GM19025 (cell line): ENCODE measurements around the gene CIAO3.

ENCODE experiments used
- ATAC-seq: cut with Tn5 transposase; IDR thresholded peaks from one replicate; pipeline ENCODE4 v1.9.1; 2021; ENCODE audit warnings: mild to moderate bottlenecking, low read depth, moderate library complexity; ENCODE audit not compliant: unreplicated experiment

Gene CIAO3

GRCh38 chr16:725463-726187 is 15.2 kb downstream of the CIAO3 start:
- no peak for ATAC-seq

- ATAC-seq, result no peak
Measured at GRCh38 chr16:725041-725376, 15.8 kb downstream of the CIAO3 start.

DNA sequence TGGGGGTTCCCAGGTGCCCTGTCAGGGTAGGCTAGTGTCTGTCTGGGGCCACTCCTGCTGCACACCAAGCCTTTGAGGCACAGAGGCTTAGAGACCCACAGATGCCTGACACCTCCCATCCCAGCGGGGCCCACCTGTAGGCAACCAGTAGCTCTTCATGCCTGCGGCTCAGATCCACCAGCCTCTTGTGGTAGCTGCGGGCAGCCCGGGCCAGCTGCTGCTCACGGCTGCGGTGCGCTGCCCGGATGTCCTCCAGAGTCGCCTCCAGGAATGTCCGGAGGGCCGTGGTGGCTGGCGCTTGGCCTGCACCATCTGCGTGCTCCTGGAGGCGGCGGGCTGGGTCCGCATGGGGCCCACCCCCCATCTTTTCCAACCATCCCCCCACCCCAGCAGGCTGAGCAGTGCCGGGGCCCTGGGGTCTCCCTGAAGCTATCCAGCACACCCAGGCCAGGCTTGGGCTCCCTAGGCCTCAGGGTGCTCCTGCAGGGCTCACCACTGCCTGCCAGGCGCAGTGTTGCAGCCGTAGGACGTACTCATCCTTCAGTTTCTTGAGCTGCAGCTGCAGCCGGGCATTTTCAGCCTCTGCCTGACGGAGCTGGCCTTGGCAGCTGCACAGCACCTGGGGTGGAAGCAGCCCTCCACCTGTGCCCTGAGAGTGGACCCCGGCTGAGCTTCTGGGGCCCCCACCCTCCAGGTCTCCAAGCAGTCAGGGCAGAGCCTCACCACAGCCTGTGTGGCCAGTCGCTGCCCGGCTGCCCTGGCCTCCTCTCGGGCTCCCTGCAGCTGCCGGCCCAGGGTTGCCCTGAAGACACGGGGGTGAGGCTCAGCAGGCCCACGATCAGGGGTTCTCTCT is 16.4 kb downstream of the CIAO3 start:
- no peak for ATAC-seq

GRCh38 chr16:723695-724094 is 17.1 kb downstream of the CIAO3 start:
- ATAC-seq, result no peak

DNA sequence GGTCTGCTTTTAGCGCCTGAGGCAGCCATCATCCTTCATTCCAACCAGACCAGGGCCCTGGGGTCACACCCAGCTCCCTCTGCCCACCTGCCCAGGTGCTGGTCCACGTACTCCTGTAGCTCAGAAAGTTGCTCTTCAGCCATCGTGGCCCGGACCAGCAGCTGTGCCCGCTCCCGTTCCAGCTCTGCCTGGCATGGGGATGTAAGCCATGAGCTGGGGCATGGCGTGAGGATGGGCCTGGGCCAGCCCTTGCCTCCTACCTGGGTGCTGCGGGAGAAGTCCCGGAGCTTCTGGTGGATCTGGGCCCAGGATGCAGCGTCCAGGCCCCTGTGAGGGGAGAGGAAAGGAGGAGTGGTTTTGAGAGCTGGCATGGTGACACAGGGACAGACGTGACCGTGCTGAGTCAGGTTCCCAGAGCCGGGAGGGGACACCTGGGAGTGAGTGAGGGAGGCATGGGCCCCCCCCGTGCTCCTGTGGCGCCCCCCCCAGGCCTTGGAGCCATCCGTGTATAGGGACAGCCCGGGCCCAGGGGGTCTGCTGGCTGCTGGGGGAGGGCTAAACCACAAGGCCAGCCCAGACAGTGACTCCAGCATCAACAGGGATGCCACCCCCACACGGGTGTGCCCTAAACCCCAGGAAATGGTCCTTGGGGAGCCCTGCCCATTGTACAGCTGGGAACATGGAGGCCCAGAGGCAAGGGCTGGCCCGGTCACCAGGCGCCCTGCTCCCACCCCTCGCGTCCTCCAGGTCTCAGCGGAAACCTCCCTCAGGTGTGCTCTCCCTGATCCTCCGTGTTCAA is 17.8 kb downstream of the CIAO3 start:
- ATAC-seq, result no peak

- ATAC-seq, result no peak
Measured at GRCh38 chr16:721765-722540, 18.8 kb downstream of the CIAO3 start.

GRCh38 chr16:720990-721764 is 19.6 kb downstream of the CIAO3 start, which contains the start of gene ANTKMT:
TSS of gene ANTKMT (plus strand) at chr16:721146. CDS start at chr16:721275, 129 bp downstream.
- ATAC-seq, result peak; percentile 71

DNA sequence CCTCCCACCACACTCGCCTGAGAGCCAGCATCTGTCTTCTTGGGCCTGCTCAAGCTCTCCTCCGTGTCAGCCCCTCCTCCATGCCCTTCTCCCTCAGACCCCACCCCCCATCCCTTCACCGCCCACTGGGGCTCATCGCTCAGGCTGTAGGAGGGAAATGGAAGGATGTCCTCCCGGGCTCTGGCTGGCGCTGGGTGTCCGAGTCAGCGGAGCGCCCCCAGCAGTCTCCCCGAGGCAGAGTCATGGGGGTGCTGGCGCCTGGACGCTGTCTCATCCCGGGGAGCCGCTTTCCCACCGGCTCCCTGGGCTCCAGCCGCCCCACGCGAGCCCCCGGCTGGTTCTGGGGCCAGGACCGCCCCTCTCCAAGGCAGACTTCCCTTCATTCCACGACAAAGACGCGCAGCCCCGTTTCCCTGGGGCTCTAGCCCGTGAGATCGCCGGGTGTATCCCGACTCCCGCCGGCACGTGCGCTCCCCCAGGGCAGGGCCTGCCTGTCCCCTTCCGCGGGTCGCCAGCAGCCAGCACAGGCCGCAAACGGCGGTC is 20.3 kb downstream of the CIAO3 start:
- ATAC-seq, result peak; percentile 6

DNA sequence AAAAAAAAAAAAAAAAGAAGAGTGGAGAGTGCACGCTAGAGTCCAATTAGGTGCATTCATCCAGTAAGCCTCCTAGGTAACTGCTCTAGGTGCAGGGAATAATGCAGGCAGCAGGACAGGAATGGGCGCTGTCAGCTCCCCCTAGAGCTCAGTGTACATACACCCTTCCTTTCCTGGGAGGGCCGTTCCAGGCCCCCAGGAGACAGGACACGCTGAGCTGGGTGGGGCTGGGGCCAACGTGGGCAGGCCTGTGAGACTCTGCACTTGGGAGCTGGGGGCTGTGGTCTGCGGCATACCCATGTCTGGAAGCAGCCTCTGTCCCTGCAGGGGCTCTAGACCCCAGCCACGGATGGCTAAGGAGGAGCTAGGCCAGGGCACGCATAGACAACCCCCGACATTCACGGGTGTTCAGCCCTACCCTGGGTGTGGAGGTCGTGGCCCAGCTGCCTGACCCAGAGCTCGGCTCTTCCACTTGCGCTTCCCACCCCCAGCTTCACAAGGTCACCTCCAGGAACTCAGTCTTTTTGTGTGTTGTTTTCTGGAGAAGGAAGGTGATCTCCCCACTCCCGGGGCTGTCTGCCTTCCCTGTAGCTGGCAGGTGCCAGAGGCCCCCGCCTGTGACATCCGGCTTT is 20.9 kb downstream of the CIAO3 start:
- no peak for ATAC-seq

DNA sequence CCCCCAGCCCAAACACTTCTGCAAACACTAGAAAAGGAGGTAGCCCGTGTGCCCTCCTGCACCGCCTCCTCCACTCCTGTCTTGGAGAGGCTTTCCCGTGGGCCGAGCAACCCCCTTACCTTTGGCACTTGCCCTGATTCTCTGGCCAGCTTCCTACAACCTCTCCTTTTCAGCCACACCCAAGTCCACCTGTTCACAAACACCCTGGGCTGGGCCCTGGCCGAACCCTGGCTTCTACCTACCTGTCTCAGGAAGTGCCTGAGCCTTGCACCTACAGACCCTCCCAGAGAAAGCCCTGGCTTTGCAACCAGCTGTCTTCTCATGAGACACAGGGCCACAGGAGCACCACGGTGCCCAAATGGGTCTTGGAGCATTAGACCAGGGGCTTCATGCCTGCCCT is 21.9 kb downstream of the CIAO3 start:
- ATAC-seq, result no peak

DNA sequence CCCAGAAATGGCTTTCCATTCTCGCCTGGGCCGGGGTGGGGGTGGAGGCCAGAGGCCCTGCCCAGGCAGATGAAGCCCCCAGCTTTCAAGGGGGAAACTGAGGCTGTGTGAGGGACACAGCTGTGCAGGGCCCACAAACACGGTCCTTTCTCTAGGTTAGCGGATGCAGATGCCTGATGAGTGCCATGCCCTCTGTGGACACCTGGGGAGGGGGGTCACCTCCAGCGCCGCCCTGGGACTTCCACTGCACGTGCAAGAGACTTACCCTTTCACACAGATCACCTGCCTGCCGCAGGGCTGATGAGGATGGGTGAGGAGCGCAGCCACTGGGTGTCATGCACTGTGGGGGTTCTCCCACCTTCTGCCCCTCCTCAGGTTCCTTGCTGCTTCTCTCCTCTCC is 22.4 kb downstream of the CIAO3 start:
- ATAC-seq, result no peak

GRCh38 chr16:717450-718245 is 23.1 kb downstream of the CIAO3 start:
- no peak for ATAC-seq

DNA sequence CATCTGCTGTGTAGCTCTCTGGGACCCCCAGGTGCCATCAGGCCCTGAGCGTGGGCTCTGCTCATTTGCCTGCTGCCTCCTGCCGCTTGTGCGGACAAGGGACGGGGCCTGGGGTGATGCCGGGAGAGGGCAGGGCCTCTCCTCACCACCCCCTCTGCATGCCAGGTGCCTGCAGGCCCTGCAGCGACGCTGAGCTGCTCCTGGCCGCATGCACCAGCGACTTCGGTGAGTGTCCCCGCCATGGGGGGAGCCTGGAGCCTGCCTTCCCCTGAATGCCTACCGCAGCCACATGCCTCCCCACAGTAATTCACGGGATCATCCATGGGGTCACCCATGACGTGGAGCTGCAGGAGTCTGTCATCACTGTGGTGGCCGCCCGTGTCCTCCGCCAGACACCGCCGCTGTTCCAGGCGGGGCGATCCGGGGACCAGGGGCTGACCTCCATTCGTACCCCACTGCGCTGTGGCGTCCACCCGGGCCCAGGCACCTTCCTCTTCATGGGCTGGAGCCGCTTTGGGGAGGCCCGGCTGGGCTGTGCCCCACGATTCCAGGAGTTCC is 23.9 kb downstream of the CIAO3 start:
- no peak for ATAC-seq

- ATAC-seq, result no peak
Measured at GRCh38 chr16:716200-716568, 24.6 kb downstream of the CIAO3 start.

DNA sequence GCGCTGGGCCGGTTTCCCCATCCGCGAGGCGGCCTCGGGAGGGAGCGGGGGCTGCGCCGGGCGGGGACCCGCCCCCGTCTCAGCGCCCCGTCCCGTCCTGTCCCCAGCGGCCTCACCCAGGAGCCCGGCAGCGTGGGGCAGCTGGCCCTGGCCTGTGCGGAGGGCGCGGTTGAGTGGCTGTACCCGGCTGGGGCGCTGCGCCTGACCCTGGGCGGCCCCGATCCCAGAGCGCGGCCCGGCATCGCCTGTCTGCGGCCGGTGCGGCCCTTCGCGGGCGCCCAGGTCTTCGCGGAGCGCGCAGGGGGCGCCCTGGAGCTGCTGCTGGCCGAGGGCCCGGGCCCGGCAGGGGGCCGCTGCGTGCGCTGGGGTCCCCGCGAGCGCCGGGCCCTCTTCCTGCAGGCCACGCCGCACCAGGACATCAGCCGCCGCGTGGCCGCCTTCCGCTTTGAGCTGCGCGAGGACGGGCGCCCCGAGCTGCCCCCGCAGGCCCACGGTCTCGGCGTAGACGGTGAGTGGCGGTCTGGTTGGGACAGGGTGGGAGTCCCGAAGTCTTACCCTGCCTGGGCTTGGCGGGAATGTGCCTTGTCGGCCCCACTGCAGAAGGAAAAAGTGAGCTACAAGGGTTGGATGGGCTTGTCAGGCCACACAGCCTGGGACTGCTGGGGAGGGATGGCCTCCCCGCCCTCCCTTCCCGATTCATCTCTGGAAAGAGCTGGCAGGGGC is 25.2 kb downstream of the CIAO3 start:
- peak; percentile 8 for ATAC-seq

- ATAC-seq, result peak; percentile 84
Measured at GRCh38 chr16:714558-715476, 26.0 kb downstream of the CIAO3 start, which contains the start of gene METRN. TSS of gene METRN (plus strand) at chr16:715118. CDS start at chr16:715290, 172 bp downstream.
